Urinary bladder (tissue), 4 donors: ENCODE results near the gene UHRF1. TPM values are rescaled to one million over a fixed set of nuclear protein-coding genes. Genes with fewer than 3 reads are reported as not detected.

Source experiments
- DNase-seq: peaks from one replicate; pipeline ENCODE4 v3.0.0-alpha.2; 2015; ENCODE audit errors: extremely low spot score
- H3K27ac ChIP-seq: one replicate; pipeline ENCODE4 v1.5.1; 2013; ENCODE audit warnings: low read depth, mild to moderate bottlenecking, moderate library complexity
- H3K36me3 ChIP-seq: one replicate; pipeline ENCODE4 v1.6.1; 2013; ENCODE audit warnings: mild to moderate bottlenecking, moderate library complexity; ENCODE audit not compliant: insufficient read depth
- H3K4me1 ChIP-seq: one replicate; pipeline ENCODE4 v1.6.1; 2013; ENCODE audit warnings: mild to moderate bottlenecking, moderate library complexity; ENCODE audit not compliant: insufficient read depth
- H3K4me3 ChIP-seq: one replicate; pipeline ENCODE4 v1.5.1; 2013; ENCODE audit warnings: low read depth, low read length
- WGBS: extraction: QIAGEN DNeasy Blood & Tissue Kit; methylation state at CpG from one replicate; pipeline ENCODE4 v1.1.7; 2013; 5-methylcytosine and 5-hydroxymethylcytosine counted together
- polyA plus RNA-seq: library from polyadenylated mRNA; stranded (reverse); fragments of 200-250 nt; gene quantifications from one replicate; pipeline ENCODE4 v1.2.3, GENCODE V29; 2013
- small RNA-seq: library from RNA; depleted of rRNA; stranded (forward); fragments of <200 nt; gene quantifications from one replicate; pipeline ENCODE3, GENCODE V24; 2014
- total RNA-seq: library from RNA; depleted of rRNA; stranded (reverse); fragments of >200 nt; gene quantifications from one replicate; pipeline ENCODE4 v1.2.3, GENCODE V29; 2014
- donor health status: healthy with polysubstance abuse.
- donor health status: healthy.

Gene UHRF1
- total and polyA plus RNA-seq, 2 donors, result 0.57 to 8.5 TPM

GRCh38 chr19:5005096-5005495 is 95.8 kb downstream of the UHRF1 start:
- Histone ChIP-seq H3K4me1 (no peaks in the 10 kb centered on the region), H3K36me3 (no peaks in the 10 kb centered on the region), H3K4me3 (no peak overlapping the region), H3K27ac (no peak overlapping the region)
- WGBS, result 87% methylated on average over 5 of the region's 5 CpGs
- DNase-seq, result no peak

DNA sequence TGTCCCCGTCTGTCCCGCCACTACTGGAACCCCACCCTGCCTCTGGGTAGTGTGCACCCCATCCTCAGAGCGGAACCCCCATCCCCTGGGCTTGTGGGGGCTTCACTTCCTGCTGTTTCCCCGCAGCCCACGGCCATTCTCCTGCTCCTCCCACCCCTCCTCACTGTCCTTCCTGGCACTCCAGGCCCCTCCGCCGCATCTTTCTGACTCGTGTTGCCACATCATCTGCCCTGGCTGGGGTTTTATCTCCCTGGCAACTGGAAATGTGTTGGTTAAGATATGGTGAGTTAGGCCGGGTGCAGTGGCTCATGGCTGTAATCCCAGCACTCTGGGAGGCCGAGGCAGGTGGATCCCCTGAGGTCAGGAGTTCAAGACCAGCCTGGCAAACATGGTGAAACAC is 96.9 kb downstream of the UHRF1 start:
- 74% methylated on average over 10 of the region's 10 CpGs for WGBS
- Histone ChIP-seq H3K36me3 (no peaks in the 10 kb centered on the region), H3K4me1 (no peaks in the 10 kb centered on the region), H3K27ac (no peak overlapping the region), H3K4me3 (no peak overlapping the region)
- DNase-seq, result no peak

- no peaks in the 10 kb centered on the region for H3K36me3 ChIP-seq
- H3K4me3 ChIP-seq, result no peak overlapping the region
- no peaks in the 10 kb centered on the region for H3K4me1 ChIP-seq
- H3K27ac ChIP-seq, result no peak overlapping the region
- WGBS, result 95% methylated on average over 13 of the region's 13 CpGs
- DNase-seq, result no peak
These were observed 97.5 kb downstream of the UHRF1 start for GRCh38 chr19:5006821-5007220.

Small RNA genes within 50 kb of the gene (small RNA-seq; reads per million reads assigned to genes)
- not detected for gene MIR4747

Other genes with a start within 250 kb of the UHRF1 start
- gene MYDGF, start 239.2 kb upstream of the UHRF1 start, total RNA-seq, result 49.3 TPM
- 104 TPM for gene MYDGF, start 239.2 kb upstream of the UHRF1 start, polyA plus RNA-seq
- gene DPP9, start 185.7 kb upstream of the UHRF1 start, total RNA-seq, result 13.6 TPM
- gene DPP9, start 185.7 kb upstream of the UHRF1 start, polyA plus RNA-seq, result 37.3 TPM
- gene FEM1A, start 117.8 kb upstream of the UHRF1 start, total RNA-seq, result 7.7 TPM
- gene FEM1A, start 117.8 kb upstream of the UHRF1 start, polyA plus RNA-seq, result 9.1 TPM
- 1.4 TPM for gene TICAM1, start 77.8 kb upstream of the UHRF1 start, total RNA-seq
- gene TICAM1, start 77.8 kb upstream of the UHRF1 start, polyA plus RNA-seq, result 13.7 TPM
- 32.3 TPM for gene PLIN3, start 41.8 kb upstream of the UHRF1 start, total RNA-seq
- gene PLIN3, start 41.8 kb upstream of the UHRF1 start, polyA plus RNA-seq, result 74.9 TPM
- gene ARRDC5, start 6.6 kb upstream of the UHRF1 start, total RNA-seq, result 0.26 TPM
- gene ARRDC5, start 6.6 kb upstream of the UHRF1 start, polyA plus RNA-seq, result 0.18 TPM
- gene KDM4B, start 59.6 kb downstream of the UHRF1 start, total RNA-seq, result 14.3 TPM
- gene KDM4B, start 59.6 kb downstream of the UHRF1 start, polyA plus RNA-seq, result 19.5 TPM